MM.1S (cell line): Measurements from ENCODE around the gene ZNF214.

ENCODE experiments used
- DNase-seq: peaks from one replicate; pipeline ENCODE4 v3.0.0-alpha.2; 2015
- H2AFZ ChIP-seq: fragments of 300-600 bp; sonication (generic); 2 replicates; pipeline ENCODE4 v1.6.0; 2016; ENCODE audit warnings: antibody characterized with exemption, low read length
- H3F3A ChIP-seq: fragments of 300-600 bp; sonication (generic); 2 replicates; pipeline ENCODE4 v1.6.1; 2016; ENCODE audit warnings: mild to moderate bottlenecking, antibody characterized with exemption, low read length, moderate library complexity, mixed read lengths; ENCODE audit not compliant: insufficient read depth
- H3K27ac ChIP-seq: fragments of 300-600 bp; sonication (generic); 2 replicates; pipeline ENCODE4 v1.5.1; 2016; ENCODE audit warnings: mild to moderate bottlenecking, low read length
- H3K27me3 ChIP-seq: fragments of 300-600 bp; sonication (generic); replicated peaks from 2 replicates; pipeline ENCODE4 v1.6.0; 2016; ENCODE audit warnings: low read length; ENCODE audit not compliant: insufficient read depth
- H3K36me3 ChIP-seq: fragments of 300-600 bp; sonication (generic); replicated peaks from 2 replicates; pipeline ENCODE4 v1.6.1; 2016; ENCODE audit warnings: mild to moderate bottlenecking, low read length, mixed read lengths; ENCODE audit not compliant: insufficient read depth
- H3K4me1 ChIP-seq: fragments of 300-600 bp; sonication (generic); 2 replicates; pipeline ENCODE4 v1.6.1; 2016; ENCODE audit warnings: low read length, mixed read lengths
- H3K4me2 ChIP-seq: fragments of 300-600 bp; sonication (generic); 2 replicates; pipeline ENCODE4 v1.6.0; 2016; ENCODE audit warnings: low read depth, low read length
- H3K4me3 ChIP-seq: fragments of 300-600 bp; sonication (generic); 2 replicates; pipeline ENCODE4 v1.5.1; 2016; ENCODE audit warnings: low read length, mixed read lengths
- H3K79me2 ChIP-seq: fragments of 300-600 bp; sonication (generic); 2 replicates; pipeline ENCODE4 v1.6.1; 2016; ENCODE audit warnings: mixed run types, low read length, mixed read lengths
- H3K9ac ChIP-seq: fragments of 300-600 bp; sonication (generic); 2 replicates; pipeline ENCODE4 v1.6.1; 2016; ENCODE audit warnings: low read length, mixed read lengths
- H3K9me2 ChIP-seq: fragments of 300-600 bp; sonication (generic); replicated peaks from 2 replicates; pipeline ENCODE4 v1.6.1; 2016; ENCODE audit warnings: mild to moderate bottlenecking, low read length, mixed read lengths; ENCODE audit not compliant: insufficient read depth
- H3K9me3 ChIP-seq: fragments of 300-600 bp; sonication (generic); replicated peaks from 2 replicates; pipeline ENCODE4 v1.6.1; 2016; ENCODE audit warnings: mild to moderate bottlenecking, low read length, mixed read lengths; ENCODE audit not compliant: insufficient read depth
- H4K20me1 ChIP-seq: fragments of 300-600 bp; sonication (generic); 2 replicates; pipeline ENCODE4 v1.6.1; 2016; ENCODE audit warnings: mild to moderate bottlenecking, low read length, moderate library complexity, mixed read lengths; ENCODE audit not compliant: insufficient read depth
- EZH2 ChIP-seq: fragments of 300-600 bp; sonication (generic); optimal IDR thresholded peaks from 2 replicates; pipeline ENCODE3; 2017; ENCODE audit warnings: low read depth, mild to moderate bottlenecking, antibody characterized with exemption, low read length, mixed read lengths
- EZH2phosphoT487 ChIP-seq: fragments of 300-600 bp; sonication (generic); IDR thresholded peaks from 2 replicates; pipeline ENCODE4 v1.6.1; 2018; ENCODE audit warnings: antibody characterized with exemption, low read length
- TF ChIP-seq, protein P1 (sequence below): fragments of 300-600 bp; sonication (generic); IDR thresholded peaks from 2 replicates; pipeline ENCODE4 v1.5.1; 2016; ENCODE audit warnings: antibody characterized with exemption, low read length, mixed read lengths

Gene ZNF214

GRCh38 chr11:7028141-7028540 is 8.0 kb upstream of the ZNF214 start:
- H3K9ac ChIP-seq = no peak overlapping the region

DNA sequence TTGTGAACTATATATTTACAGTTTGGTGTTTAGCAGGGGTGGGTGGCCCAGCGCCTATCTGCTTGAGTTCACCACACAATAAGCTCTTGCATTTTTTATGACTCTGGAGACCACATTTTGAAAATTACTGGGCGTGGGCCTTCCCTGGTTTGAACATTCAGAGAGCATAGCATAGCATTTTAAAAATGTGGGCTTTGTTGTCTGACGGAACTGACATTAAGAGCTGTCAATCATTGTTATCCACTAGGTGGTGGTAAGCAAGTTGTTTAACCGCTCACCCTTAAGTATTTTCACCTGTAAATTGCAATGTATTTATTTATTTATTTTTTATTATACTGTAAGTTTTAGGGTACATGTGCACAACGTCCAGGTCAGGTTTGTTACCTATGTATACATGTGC is 1.2 kb upstream of the ZNF214 start:
- no peak for DNase-seq
- TF ChIP-seq, protein P1, sequence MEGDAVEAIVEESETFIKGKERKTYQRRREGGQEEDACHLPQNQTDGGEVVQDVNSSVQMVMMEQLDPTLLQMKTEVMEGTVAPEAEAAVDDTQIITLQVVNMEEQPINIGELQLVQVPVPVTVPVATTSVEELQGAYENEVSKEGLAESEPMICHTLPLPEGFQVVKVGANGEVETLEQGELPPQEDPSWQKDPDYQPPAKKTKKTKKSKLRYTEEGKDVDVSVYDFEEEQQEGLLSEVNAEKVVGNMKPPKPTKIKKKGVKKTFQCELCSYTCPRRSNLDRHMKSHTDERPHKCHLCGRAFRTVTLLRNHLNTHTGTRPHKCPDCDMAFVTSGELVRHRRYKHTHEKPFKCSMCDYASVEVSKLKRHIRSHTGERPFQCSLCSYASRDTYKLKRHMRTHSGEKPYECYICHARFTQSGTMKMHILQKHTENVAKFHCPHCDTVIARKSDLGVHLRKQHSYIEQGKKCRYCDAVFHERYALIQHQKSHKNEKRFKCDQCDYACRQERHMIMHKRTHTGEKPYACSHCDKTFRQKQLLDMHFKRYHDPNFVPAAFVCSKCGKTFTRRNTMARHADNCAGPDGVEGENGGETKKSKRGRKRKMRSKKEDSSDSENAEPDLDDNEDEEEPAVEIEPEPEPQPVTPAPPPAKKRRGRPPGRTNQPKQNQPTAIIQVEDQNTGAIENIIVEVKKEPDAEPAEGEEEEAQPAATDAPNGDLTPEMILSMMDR = no peak
- TF ChIP-seq EZH2phosphoT487 (no peak), EZH2 (no peak)

More at GRCh38 chr11:7028141-7028540, 8.0 kb upstream of the ZNF214 start:
- H3F3A ChIP-seq = peaks cover 10% of the 10 kb centered on the region
- no peaks in the 10 kb centered on the region for H3K79me2 ChIP-seq
- no peaks in the 10 kb centered on the region for H3K27me3 ChIP-seq
- H3K4me2 ChIP-seq = no peak overlapping the region
- DNase-seq = no peak
- H3K36me3 ChIP-seq = no peaks in the 10 kb centered on the region
- H4K20me1 ChIP-seq = no peaks in the 10 kb centered on the region
- no peak overlapping the region for H3K27ac ChIP-seq
- no peaks in the 10 kb centered on the region for H3K9me3 ChIP-seq
- H2AFZ ChIP-seq = no peak overlapping the region
- no peak overlapping the region for H3K4me3 ChIP-seq
- TF ChIP-seq EZH2phosphoT487 (no peak), EZH2 (no peak)
- TF ChIP-seq, protein P1 = no peak
- H3K9me2 ChIP-seq = no peaks in the 10 kb centered on the region
- H3K4me1 ChIP-seq = peaks cover 19% of the 10 kb centered on the region

DNA sequence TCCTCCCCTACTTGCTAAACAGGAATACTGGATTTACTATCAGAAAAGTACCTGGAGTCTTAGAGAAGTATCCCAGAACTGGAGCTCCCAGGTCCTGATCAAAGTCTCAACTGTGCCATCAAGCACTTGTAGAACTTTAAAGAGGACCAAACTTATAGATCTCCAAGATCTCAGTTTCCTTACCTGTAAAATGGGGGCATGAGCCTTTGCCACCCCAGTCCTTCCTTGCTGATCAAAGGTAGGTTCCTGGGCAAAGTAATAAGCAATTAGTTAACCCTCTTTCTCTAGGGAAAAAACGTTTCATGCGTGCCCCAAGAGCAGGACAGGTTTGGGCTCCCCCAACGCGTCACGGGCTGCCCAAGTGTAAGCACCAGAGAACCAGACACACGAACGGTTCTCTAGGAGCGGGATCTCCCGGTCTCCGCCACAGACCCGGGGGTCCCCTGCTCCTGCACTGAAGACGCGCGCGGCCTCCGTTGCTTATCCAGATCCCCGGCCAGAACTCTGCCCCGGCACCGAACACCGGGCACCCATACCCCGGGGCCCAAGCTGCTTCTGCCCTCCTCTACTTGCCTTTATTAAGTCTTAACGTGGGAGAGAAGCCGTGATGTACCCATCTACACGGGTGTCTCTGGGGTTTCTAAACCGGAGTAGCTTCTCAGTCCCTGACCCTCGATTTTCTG is 505 bp downstream of the ZNF214 start:
- peak overlapping the region; percentile 81 for H3K4me2 ChIP-seq

More for the DNA sequence above, 1.2 kb upstream of the ZNF214 start:
- no peaks in the 10 kb centered on the region for H3K79me2 ChIP-seq
- H2AFZ ChIP-seq = no peak overlapping the region
- no peaks in the 10 kb centered on the region for H3K9me2 ChIP-seq
- H3K4me3 ChIP-seq = no peak overlapping the region
- no peak overlapping the region for H3K27ac ChIP-seq
- no peaks in the 10 kb centered on the region for H3K36me3 ChIP-seq
- H4K20me1 ChIP-seq = no peaks in the 10 kb centered on the region
- no peaks in the 10 kb centered on the region for H3K9me3 ChIP-seq
- H3F3A ChIP-seq = no peaks in the 10 kb centered on the region
- 0 out of 2 replicates have a peak, but pooled peaks cover 6% of the 10 kb centered on the region for H3K4me1 ChIP-seq
- no peaks in the 10 kb centered on the region for H3K27me3 ChIP-seq
- peak overlapping the region; percentile 81; the same call in 1 of the 2 replicates for H3K4me2 ChIP-seq
- no peak overlapping the region for H3K9ac ChIP-seq

More for the DNA sequence above, 505 bp downstream of the ZNF214 start:
- TF ChIP-seq, protein P1 = no peak
- TF ChIP-seq EZH2phosphoT487 = no peak
- TF ChIP-seq EZH2 = no peak
- Histone ChIP-seq H3K27me3 (no peaks in the 10 kb centered on the region), H3K4me1 (0 out of 2 replicates have a peak, but pooled peaks cover 6% of the 10 kb centered on the region), H2AFZ (peak overlapping the region; percentile 67), H3K9ac (no peak overlapping the region; the same call in 1 of the 2 replicates), H3K27ac (no peak overlapping the region), H3F3A (no peaks in the 10 kb centered on the region), H3K9me3 (no peaks in the 10 kb centered on the region), H4K20me1 (no peaks in the 10 kb centered on the region), H3K79me2 (no peaks in the 10 kb centered on the region), H3K36me3 (no peaks in the 10 kb centered on the region), H3K4me3 (peak overlapping the region; percentile 63), H3K9me2 (no peaks in the 10 kb centered on the region)
- DNase-seq = no peak
